Mucosa of rectum (tissue), 2 donors: ENCODE results near the gene LSM4.

ENCODE experiments used
- H3K27ac ChIP-seq, 2 donors: one replicate each; pipeline ENCODE4 v1.7.0; 2013; ENCODE audit warnings: inconsistent platforms in 2 of 2, low read depth in 2 of 2, low read length in 2 of 2
- H3K27me3 ChIP-seq, 2 donors: one replicate each; pipeline ENCODE4 v1.7.0; 2013; ENCODE audit warnings: low read length in 2 of 2; ENCODE audit not compliant: control insufficient read depth in 2 of 2, insufficient read depth in 2 of 2
- H3K36me3 ChIP-seq, 2 donors: one replicate each; pipeline ENCODE4 v1.7.0; 2013; ENCODE audit warnings: low read length in 2 of 2; ENCODE audit not compliant: control insufficient read depth in 2 of 2, insufficient read depth in 2 of 2
- H3K4me1 ChIP-seq, 2 donors: one replicate each; pipeline ENCODE4 v1.7.0; 2013; ENCODE audit warnings: low read length in 2 of 2, mild to moderate bottlenecking in 1 of 2; ENCODE audit not compliant: control insufficient read depth in 2 of 2, insufficient read depth in 2 of 2
- H3K4me3 ChIP-seq, 2 donors: one replicate each; pipeline ENCODE4 v1.7.0; 2013; ENCODE audit warnings: low read length in 2 of 2
- H3K9ac ChIP-seq, 2 donors: one replicate each; pipeline ENCODE4 v1.7.0; 2013; ENCODE audit warnings: low read length in 2 of 2, low read depth in 1 of 2, mild to moderate bottlenecking in 1 of 2
- H3K9me3 ChIP-seq, 2 donors: one replicate each; pipeline ENCODE4 v1.7.0; 2013; ENCODE audit warnings: low read length in 2 of 2; ENCODE audit not compliant: control insufficient read depth in 2 of 2
- donor health status: healthy.
- donor health status: Normal muscosa, but diverticular disease.

The LSM4 gene

DNA sequence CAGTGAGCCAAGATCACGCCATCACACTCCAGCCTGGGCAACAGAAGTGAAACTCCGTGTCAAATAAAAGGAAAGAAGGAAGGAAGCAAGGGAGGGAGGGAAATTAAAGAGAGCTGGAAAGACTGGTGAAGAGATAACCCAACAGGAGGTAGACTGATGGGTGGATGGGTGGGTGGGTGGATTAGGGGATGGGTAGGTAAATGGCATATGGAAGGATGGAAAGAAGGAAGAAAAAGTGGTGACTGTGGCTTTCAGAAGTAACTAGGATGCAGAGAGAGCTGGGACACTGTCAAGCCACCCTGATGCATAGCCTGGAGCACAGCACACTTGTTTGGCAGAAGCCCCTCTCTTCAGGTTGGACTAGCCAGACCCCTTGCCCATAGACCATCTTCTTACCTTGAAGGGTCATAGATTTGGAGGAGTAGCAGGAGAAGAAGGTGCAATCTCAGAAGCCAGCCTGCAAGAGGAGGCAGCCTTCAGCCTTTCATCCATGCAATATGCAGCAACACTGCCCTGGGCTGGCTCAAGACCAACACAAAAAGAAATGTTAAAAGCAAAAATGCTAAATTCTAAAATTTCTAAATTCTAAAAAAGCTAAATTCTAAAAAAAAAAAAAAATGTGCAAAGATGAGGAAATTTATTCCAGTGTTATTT is 53.7 kb downstream of the LSM4 start:
- Histone ChIP-seq H3K4me3 (no peak overlapping the region), H3K9me3 (no peaks in the 10 kb centered on the region), H3K9ac (no peak overlapping the region), H3K27ac (no peak overlapping the region), H3K36me3 (peaks cover 29 to 33% of the 10 kb centered on the region in 2 donors), H3K4me1 (peaks cover 0 to 6% of the 10 kb centered on the region in 2 donors), H3K27me3 (no peaks in the 10 kb centered on the region)

DNA sequence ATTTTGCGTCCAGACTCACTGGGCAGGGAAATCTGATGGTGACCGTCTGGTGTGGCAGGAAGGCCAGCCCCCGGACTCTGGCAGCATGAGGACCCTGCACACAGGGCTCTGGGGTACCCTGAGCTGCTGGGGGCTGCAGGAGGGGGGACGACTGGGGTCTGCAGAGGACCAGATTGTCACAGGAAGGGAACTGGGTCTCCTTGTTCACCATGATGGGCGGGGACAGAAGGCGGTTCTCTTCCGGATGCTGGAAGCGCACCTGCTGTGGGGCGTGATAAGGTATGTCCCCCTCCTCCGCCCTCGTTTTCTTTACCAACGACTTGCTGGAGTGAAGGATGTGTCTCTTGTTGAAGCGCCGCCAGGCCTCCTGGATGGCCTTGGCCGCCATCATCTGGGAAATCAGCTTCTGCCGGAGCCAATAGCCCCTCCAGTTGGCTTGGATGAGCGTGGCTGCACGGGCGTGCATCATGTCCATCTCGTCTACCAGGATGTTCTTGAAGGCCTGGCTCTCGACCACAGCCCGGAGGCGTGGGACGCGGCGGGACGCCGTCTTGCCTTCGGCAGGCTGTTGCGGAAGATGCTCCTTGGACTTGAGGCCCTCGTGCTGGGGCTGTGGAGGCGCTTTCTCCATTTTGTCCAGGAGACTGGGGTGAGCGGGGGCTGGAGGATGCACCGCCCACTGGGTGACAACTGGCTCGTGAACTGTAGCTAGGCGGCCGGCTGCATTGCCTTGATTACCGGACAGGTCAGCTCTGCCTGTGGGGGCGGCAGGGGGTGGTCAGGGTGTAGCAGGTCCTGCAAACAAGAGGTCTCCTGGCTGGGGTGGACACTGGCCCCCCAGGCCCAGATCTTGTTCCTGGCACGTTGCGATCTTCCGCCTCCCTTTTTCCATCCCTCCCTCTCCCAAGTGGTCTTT is 55.8 kb downstream of the LSM4 start:
- Histone ChIP-seq H3K27ac (no peak overlapping the region), H3K36me3 (peaks cover 30 to 42% of the 10 kb centered on the region in 2 donors), H3K27me3 (no peaks in the 10 kb centered on the region)

DNA sequence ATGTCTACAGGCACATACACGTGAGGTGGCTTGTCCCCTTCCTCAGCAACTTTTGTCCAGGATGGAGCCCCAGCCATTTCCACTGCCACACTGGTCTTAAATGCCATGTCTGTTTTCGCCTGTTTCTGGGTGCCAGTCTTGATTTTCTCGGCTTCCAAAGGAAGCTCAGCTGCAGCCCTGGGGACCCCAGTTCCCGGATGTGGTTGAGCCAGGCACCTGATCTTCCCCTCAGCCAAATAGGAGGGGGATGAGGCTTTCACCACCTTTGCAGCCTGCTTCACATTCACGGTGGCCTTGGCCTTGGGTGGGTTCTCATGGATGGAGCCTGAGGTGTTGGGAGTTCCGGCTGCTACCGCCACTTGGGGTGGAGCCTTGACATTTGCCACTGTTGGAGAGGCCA is 57.3 kb downstream of the LSM4 start:
- H3K36me3 ChIP-seq: peaks cover 30 to 42% of the 10 kb centered on the region in 2 donors
- H3K4me1 ChIP-seq: no peaks in the 10 kb centered on the region
- no peak overlapping the region for H3K27ac ChIP-seq
- H3K4me3 ChIP-seq: no peak overlapping the region
- no peaks in the 10 kb centered on the region for H3K9me3 ChIP-seq
- no peak overlapping the region for H3K9ac ChIP-seq
- no peaks in the 10 kb centered on the region for H3K27me3 ChIP-seq

More for the DNA sequence above, 55.8 kb downstream of the LSM4 start:
- no peak overlapping the region for H3K4me3 ChIP-seq
- H3K9ac ChIP-seq: no peak overlapping the region
- no peaks in the 10 kb centered on the region for H3K4me1 ChIP-seq
- no peaks in the 10 kb centered on the region for H3K9me3 ChIP-seq

DNA sequence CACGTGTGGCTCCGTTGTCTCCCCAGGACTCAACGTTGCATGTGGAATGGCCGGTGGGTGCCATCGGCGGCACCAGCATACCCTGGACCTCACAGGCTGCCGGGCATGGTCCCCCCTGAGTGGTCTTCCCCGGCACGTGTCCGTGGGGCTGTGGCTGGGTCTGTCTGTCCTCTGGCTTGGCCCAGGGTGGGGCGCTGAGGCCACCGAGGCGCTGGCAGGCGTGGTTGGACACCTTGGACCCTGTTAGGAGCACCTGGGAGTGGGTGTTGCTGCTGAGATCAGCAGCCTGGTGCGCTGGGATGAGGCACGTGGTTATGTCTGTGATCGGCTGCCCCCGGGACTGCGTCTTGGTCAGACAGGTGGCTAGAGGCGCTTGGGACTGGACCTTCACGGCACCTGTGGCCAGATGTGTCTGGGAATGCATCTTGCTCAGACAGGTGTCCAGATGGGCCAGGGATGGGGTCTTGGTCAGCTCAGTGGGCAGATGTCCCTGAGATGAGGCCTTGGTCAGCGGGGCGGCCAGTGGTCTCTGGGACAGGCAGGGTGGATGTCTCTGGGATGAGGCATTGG is 57.8 kb downstream of the LSM4 start:
- H3K27ac ChIP-seq: no peak overlapping the region
- no peaks in the 10 kb centered on the region for H3K4me1 ChIP-seq
- peaks cover 30 to 42% of the 10 kb centered on the region in 2 donors for H3K36me3 ChIP-seq
- H3K9me3 ChIP-seq: no peaks in the 10 kb centered on the region
- no peaks in the 10 kb centered on the region for H3K27me3 ChIP-seq
- no peak overlapping the region for H3K9ac ChIP-seq
- no peak overlapping the region for H3K4me3 ChIP-seq

DNA sequence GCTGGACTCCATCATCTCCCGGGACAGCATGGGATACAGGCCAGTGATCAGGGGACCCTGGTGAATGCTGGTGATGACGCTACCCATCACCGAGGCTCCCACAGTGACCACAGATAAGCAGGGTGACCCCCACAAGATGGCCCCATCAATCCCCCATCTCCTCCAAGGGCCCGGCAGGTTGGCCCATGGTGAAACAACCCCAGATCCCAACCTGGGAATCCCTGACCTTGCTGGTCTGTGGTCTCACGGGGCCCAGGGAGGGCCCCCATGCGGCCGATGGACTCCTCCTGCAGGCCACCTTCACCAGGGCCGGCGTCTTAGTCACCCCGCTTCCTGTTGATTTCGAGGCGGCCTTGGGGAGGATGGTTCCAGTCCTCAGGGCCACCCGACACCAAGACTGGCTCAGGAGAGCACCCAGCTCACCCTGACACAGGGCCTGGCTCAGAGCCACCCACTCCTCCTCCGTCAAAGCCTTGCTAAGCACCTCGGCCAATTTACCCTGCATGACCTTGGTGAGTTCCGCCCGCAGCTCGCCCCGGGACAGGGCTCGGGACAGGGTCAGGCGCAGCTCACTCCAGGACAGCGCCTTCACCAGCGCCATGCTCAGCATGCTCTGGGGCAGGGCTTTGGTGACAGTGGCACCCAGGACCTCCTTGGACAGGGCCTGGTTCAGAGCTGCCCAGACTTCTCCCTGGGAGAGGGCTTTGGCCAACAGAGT is 58.6 kb downstream of the LSM4 start:
- Histone ChIP-seq H3K9me3 (no peaks in the 10 kb centered on the region), H3K27me3 (no peaks in the 10 kb centered on the region), H3K9ac (no peak overlapping the region), H3K4me3 (no peak overlapping the region), H3K27ac (no peak overlapping the region), H3K4me1 (no peaks in the 10 kb centered on the region), H3K36me3 (peaks cover 30 to 42% of the 10 kb centered on the region in 2 donors)

DNA sequence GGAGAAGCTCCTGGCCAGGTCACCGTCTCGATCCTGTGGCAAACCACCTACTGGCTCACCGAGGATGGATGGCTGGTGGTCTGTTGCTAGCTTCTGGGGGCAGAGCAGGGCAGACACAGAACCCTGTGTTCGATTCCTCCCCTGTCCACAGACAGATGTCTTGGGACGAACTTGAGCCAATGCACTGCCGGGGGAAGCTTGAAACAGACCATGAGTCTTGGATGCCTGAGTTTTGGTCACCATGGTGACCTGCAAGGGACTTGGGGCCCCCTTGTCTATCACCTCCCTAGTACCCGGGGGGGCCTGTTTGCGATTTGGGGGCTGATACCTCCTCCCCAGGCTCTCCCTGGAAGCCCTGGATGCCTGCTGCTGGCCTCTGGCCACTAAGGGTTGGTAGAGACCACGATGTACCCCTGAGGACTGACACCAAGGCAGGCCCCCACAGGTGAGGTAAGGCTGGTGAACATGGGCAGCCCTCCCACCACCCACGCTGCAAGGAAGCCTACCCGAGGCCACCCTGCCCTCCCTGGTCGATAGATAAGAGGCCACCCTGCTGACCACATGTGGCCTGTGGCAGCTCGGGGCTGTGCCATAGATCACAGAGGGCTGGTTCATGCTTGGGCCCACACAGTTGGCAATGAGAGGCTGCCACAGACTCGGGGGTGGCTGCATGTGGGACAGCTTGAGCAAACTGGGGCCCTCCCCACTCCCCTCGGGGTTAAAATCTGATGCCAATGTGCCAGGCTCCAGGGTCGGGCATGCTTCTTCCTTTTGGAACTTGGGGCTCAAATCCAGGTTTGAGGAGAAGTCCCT is 59.3 kb downstream of the LSM4 start:
- Histone ChIP-seq H3K27me3 (no peaks in the 10 kb centered on the region), H3K36me3 (peaks cover 30 to 39% of the 10 kb centered on the region in 2 donors)

DNA sequence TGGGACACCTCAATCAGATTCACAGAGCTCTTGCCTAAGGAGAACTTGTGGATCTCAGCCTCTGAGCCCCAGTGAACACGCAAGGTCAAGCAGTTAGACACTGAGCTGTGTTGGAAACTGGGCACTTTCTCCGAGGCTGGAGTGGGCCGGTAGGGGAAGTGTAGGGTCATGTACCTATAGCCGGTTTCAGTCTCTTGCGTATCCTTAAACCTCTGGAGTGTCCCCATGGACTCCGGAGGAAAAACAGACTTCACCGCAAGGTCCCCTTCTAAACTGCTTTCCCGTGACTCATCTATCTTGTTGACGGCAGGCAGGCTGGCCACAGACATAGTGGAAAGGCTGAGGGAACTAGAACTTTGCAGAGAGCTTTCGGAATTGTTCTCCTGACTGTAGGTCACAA is 60.0 kb downstream of the LSM4 start:
- H3K27me3 ChIP-seq: no peaks in the 10 kb centered on the region
- H3K36me3 ChIP-seq: peaks cover 25 to 39% of the 10 kb centered on the region in 2 donors
- no peak overlapping the region for H3K4me3 ChIP-seq
- H3K9ac ChIP-seq: no peak overlapping the region
- H3K4me1 ChIP-seq: no peaks in the 10 kb centered on the region
- H3K9me3 ChIP-seq: no peaks in the 10 kb centered on the region
- no peak overlapping the region for H3K27ac ChIP-seq

More for the DNA sequence above, 59.3 kb downstream of the LSM4 start:
- Histone ChIP-seq H3K9me3 (no peaks in the 10 kb centered on the region), H3K4me1 (no peaks in the 10 kb centered on the region), H3K9ac (no peak overlapping the region), H3K27ac (no peak overlapping the region), H3K4me3 (no peak overlapping the region)

DNA sequence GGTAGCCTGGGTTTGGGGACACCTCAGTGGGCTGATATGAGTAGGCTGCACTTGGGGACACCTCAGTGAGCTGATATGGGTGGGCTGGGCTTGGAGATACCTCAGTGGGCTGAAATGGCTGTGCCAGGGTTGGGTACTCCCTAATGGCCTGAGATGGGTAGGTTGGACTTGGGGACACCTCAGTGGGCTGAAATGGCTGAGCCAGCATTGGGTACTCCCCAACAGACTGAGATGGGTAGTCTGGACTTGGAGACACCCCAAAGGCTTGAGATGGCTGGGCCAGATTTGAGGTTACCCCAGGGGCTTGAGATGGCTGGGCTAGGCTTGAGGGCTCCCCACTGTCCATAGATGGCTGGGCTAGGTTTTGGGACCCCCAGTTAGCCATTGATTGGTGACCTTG is 60.7 kb downstream of the LSM4 start:
- Histone ChIP-seq H3K9me3 (no peaks in the 10 kb centered on the region), H3K27me3 (no peaks in the 10 kb centered on the region), H3K4me1 (no peaks in the 10 kb centered on the region), H3K4me3 (no peak overlapping the region), H3K27ac (no peak overlapping the region), H3K36me3 (peaks cover 21 to 35% of the 10 kb centered on the region in 2 donors), H3K9ac (no peak overlapping the region)

DNA sequence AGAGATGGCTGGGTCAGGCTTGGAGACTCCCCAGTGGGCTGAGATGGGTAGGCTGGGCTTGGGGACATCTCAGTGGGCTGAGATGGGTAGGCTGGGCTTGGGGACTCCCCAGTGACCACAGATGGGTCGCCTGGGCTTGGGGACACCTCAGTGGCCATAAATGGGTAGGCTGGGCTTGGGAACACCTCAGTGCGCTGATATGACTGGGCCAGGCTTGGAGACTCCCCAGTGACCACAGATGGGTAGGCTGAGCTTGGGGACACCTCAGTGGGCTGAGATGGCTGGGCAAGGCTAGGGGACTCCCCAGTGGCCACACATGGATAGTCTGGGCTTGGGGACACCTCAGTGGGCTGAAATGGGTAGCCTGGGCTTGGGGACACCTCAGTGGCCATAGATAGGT is 61.4 kb downstream of the LSM4 start:
- Histone ChIP-seq H3K4me1 (no peaks in the 10 kb centered on the region), H3K27me3 (no peaks in the 10 kb centered on the region), H3K9me3 (no peaks in the 10 kb centered on the region), H3K4me3 (no peak overlapping the region), H3K36me3 (peaks cover 14 to 29% of the 10 kb centered on the region in 2 donors), H3K27ac (no peak overlapping the region), H3K9ac (no peak overlapping the region)
